Stimulated activated CD8-positive, alpha-beta memory T cell treated with anti-CD3 and anti-CD28 coated beads, Interleukin-15, amount 100 ng/mL, for 4 hours (primary cell): ENCODE data around the gene SCGB1D4.
"Not testable (repeated sequence)": the region's sequence is repeated elsewhere in the genome, so short reads cannot be mapped to it uniquely, and the experiment has no call there.

Experiments used
- DNase-seq, 2 donors: peaks; one replicate each; pipeline ENCODE4 v3.0.0-alpha.2; 2020; ENCODE audit warnings: low read depth in 2 of 2

SCGB1D4 gene, protein sequence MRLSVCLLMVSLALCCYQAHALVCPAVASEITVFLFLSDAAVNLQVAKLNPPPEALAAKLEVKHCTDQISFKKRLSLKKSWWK

GRCh38 chr11:62298975-62299374 lies at the start of gene SCGB1D4:
SCGB1D4 (minus strand) TSS chr11:62299075; CDS start chr11:62299010, 65 bp downstream.
- DNase-seq: no peak

- no peak for DNase-seq
Measured at GRCh38 chr11:62345861-62346260, 47.0 kb upstream of the SCGB1D4 start.

GRCh38 chr11:62344210-62344609 lies 45.3 kb upstream of the SCGB1D4 start:
- no peak for DNase-seq

DNA sequence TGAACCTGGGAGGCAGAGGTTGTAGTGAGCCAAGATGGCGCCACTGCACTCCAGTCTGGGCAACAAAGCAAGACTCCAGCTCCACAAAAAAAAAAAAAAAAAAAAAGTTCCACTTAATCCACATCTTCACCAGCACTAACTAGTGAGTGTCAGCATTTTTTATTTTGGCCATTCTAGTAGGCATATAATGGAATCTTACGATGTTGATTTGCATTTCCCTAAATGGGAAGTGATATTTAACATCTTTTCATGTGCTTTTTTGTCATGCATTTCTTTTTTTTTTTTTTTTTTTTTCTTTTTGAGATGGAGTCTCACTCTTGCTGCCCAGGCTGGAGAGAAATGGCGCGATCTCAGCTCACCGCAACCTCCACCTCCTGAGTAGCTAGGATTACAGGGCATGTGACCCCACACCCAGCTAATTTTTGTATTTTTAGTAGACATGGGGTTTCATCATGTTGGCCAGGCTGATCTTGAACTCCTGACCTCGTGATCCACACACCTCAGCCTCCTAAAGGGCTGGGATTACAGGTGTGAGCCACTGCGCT lies 44.8 kb upstream of the SCGB1D4 start:
- not testable (repeated sequence) for DNase-seq

GRCh38 chr11:62341588-62341987 lies 42.7 kb upstream of the SCGB1D4 start:
- DNase-seq: no peak

- DNase-seq: peak in 1 of 2 donors; percentile 38
Measured at GRCh38 chr11:62340269-62340901, 41.5 kb upstream of the SCGB1D4 start.

GRCh38 chr11:62338218-62338617 lies 39.3 kb upstream of the SCGB1D4 start:
- no peak for DNase-seq

GRCh38 chr11:62337303-62338181 lies 38.7 kb upstream of the SCGB1D4 start, which contains the start of gene ASRGL1:
ASRGL1 (plus strand) TSS chr11:62337448; CDS start chr11:62337978, 530 bp downstream.
- DNase-seq: peak; percentile 46 to 54

DNA sequence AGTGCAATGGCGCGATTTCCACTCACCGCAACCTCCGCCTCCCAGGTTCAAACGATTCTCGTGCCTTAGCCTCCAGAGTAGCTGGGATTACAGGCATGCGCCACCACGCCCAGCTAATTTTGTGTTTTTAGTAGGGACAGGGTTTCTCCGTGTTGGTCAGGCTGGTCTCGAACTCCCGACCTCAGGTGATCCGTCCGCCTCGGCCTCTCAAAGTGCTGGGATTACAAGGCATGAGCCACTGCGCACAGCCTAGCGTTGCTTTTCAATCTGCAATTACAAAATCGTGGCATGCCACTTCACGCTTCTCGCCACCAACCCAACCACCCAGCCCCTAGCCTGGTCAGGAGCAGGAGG lies 38.1 kb upstream of the SCGB1D4 start:
- not testable (repeated sequence) for DNase-seq

GRCh38 chr11:62333768-62334167 lies 34.9 kb upstream of the SCGB1D4 start:
- DNase-seq: no peak

DNA sequence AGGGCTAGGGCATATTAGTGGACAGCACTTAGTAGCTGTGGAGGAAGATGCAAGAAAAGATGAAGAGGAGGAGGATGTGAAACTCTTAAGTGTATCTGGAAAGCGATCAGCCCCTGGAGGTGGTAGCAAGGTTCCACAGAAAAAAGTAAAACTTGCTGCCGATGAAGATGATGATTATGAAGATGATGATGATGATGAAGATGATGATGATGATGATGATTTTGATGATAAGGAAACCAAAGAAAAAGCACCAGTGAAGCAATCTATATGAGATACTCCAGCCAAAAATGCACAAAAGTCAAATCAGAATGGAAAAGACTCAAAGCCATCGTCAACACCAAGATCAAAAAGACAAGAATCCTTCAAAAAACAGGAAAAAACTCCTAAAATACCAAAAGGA lies 32.4 kb upstream of the SCGB1D4 start:
- DNase-seq: not testable (repeated sequence)

DNA sequence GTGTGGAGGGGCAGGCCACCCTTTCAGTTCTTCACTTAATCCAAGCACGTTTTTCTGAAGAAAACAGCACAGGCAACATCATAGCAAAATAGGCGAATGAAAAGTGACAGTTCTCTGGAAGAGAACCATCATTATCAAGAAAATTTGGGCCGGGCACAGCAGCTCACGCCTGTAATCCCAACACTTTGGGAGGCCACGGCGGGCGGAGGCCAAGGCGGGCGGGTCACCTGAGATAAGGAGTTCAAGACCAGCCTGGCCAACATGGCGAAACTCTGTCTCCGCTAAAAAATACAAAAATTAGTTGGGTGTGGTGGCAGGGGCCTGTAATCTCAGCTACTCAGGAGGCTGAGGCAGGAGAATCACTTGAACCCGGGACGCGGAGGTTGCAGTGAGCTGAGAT lies 28.7 kb upstream of the SCGB1D4 start:
- DNase-seq: not testable (repeated sequence)

DNA sequence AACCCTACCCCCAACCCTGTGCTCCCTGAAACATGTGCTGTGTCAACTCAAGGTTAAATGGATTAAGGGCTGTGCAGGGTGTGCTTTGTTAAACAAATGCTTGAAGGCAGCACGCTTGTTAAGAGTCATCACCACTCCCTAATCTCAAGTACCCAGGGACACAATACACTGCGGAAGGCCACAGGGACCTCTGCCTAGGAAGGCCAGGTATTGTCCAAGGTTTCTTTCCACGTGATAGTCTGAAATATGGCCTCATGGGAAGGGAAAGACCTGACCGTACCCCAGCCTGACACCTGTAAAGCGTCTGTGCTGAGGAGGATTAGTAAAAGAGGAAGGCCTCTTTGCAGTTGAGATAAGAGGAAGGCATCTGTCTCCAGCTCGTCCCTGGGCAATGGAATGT lies 27.8 kb upstream of the SCGB1D4 start:
- DNase-seq: not testable (repeated sequence)

DNA sequence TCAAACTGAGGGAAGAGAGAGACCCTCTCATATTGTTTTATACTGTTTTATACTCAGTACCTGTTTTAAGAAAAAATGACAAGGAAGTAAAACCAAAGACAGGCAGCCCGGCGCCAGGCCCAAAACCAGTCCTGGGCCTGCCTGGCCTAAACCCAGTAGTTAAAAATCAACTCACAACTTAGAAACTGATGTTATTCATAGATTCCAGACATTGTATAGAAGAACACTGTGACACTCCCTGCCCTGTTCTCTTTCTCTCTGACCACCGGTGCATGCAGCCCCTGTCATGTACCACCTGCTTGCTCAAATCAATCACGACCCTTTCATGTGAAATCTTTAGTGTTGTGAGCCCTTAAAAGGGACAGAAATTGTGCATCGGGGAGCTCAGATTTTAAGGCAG lies 26.9 kb upstream of the SCGB1D4 start:
- DNase-seq: not testable (repeated sequence)

- no peak for DNase-seq
Measured at GRCh38 chr11:62324731-62325556, 26.1 kb upstream of the SCGB1D4 start.

DNA sequence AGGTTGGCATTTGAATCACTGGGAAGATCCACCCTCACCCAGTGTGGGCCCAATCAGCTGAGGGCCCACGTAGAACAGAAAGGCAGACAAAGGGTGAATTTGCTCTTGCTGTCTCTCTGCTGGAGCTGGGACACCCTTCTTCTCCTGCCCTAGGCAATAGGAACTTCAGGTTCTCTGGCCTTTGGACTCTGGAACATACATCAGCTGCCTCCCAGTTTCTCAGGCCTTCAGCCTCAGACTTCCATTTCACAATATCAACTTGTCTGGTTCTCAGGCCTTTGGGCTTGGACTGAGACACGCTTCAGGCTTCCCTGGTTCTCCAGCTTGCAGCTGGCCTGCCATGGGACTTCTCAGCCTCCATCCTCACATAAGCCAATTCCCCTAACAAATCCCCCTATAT lies 23.6 kb upstream of the SCGB1D4 start:
- DNase-seq: no peak

- no peak for DNase-seq
Measured at GRCh38 chr11:62315431-62315830, 16.6 kb upstream of the SCGB1D4 start.

- DNase-seq: no peak
Measured at GRCh38 chr11:62309991-62310390, 11.1 kb upstream of the SCGB1D4 start.

GRCh38 chr11:62307950-62308349 lies 9.1 kb upstream of the SCGB1D4 start:
- DNase-seq: no peak

GRCh38 chr11:62306227-62306626 lies 7.4 kb upstream of the SCGB1D4 start:
- no peak for DNase-seq

DNA sequence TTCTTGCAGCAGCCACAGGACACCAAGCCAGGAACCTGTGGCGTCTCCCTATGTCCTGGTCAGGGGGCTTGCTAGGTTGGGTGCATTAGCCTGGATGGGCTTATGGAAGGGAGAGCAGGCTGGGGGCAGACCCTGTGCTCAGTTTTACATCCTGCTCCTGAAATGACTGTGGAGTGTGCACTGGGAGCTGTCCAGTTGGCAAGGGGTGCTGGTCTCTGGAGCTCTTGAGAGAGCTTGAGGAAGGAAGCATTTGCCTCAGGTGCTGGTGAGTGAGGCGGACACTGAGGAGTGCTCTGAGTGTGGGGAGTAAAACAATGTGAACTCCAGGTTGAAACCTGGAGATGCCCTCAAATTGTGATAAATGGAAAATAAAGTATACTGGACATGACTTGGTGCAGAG lies 3.4 kb downstream of the SCGB1D4 start:
- no peak for DNase-seq

DNA sequence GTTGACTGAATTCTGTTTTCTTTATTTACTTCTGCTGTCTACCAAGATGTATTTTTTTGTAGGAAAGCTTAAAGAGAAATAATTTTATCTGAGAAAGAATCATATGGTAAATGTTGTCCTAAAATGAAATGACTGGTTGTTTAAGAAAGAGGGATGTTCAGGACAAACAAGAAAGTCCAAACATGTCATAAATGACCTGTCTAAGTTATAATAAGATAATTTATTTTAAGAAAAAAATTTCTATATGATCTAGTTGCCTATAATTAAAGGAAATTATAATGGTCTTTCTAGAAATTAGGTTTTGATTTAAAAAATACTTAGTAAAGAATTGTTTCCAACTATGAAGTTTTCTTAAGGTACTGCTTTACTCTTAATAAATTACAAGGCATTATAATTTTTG lies 18.4 kb downstream of the SCGB1D4 start:
- no peak for DNase-seq
